SK-N-SH treated with all-trans-retinoic acid at 6 μM for 48 hours (cell line): ENCODE data around the gene IGF1R.

Source experiments
- ATAC-seq: fragments of 200-7000 bp; cut with Tn5 transposase; 3 replicates; pipeline ENCODE4 v1.9.1; 2020; ENCODE audit warnings: mild to moderate bottlenecking, moderate library complexity
- ARNTL ChIP-seq: fragments of 450-650 bp; formaldehyde crosslinking; IDR thresholded peaks from 2 replicates; pipeline ENCODE4 v1.5.0; 2020; ENCODE audit warnings: low read depth, mild to moderate bottlenecking, moderate library complexity, borderline replicate concordance
- BACH2 ChIP-seq: fragments of 250-450 bp; sonication (Bioruptor Pico); IDR thresholded peaks from 2 replicates; pipeline ENCODE4 v1.9.0; 2021; ENCODE audit warnings: mild to moderate bottlenecking, borderline replicate concordance
- CSDC2 ChIP-seq: fragments of 250-450 bp; sonication (Bioruptor Pico); IDR thresholded peaks from 2 replicates; pipeline ENCODE4 v1.5.0; 2020; ENCODE audit warnings: mild to moderate bottlenecking, moderate library complexity
- GLIS3 ChIP-seq: fragments of 250-450 bp; sonication (Bioruptor Pico); IDR thresholded peaks from 2 replicates; pipeline ENCODE4 v1.5.0; 2020; ENCODE audit warnings: mild to moderate bottlenecking, moderate library complexity
- OSR1 ChIP-seq: fragments of 250-450 bp; sonication (Bioruptor Pico); IDR thresholded peaks from 2 replicates; pipeline ENCODE4 v1.8.0; 2022; ENCODE audit warnings: moderate library complexity, mild to moderate bottlenecking, inconsistent platforms
- RARB ChIP-seq: fragments of 250-450 bp; sonication (Bioruptor Pico); IDR thresholded peaks from 2 replicates; pipeline ENCODE4 v1.8.0; 2021; ENCODE audit warnings: mild to moderate bottlenecking, moderate library complexity
- SNAI2 ChIP-seq: fragments of 250-450 bp; sonication (Bioruptor Pico); IDR thresholded peaks from 2 replicates; pipeline ENCODE4 v1.5.0; 2020; ENCODE audit warnings: mild to moderate bottlenecking, moderate library complexity
- TCF4 ChIP-seq: fragments of 250-450 bp; sonication (Bioruptor Pico); IDR thresholded peaks from 2 replicates; pipeline ENCODE4 v1.8.0; 2021; ENCODE audit warnings: mild to moderate bottlenecking, moderate library complexity, borderline replicate concordance
- TOX ChIP-seq: fragments of 250-450 bp; sonication (Bioruptor Pico); IDR thresholded peaks from 2 replicates; pipeline ENCODE4 v1.8.0; 2021; ENCODE audit warnings: mild to moderate bottlenecking, moderate library complexity, borderline replicate concordance
- ZC3H10 ChIP-seq: fragments of 250-450 bp; sonication (Bioruptor Pico); IDR thresholded peaks from 2 replicates; pipeline ENCODE4 v1.5.1; 2021; ENCODE audit warnings: mild to moderate bottlenecking, moderate library complexity
- ZFP3 ChIP-seq: fragments of 250-450 bp; sonication (Bioruptor Pico); IDR thresholded peaks from 2 replicates; pipeline ENCODE4 v1.5.0; 2020; ENCODE audit warnings: mild to moderate bottlenecking, moderate library complexity
- ZFP30 ChIP-seq: fragments of 450-650 bp; formaldehyde crosslinking; IDR thresholded peaks from 2 replicates; pipeline ENCODE4 v1.5.0; 2022; ENCODE audit warnings: mild to moderate bottlenecking, moderate library complexity
- ZNF565 ChIP-seq: fragments of 450-650 bp; formaldehyde crosslinking; conservative IDR thresholded peaks from 2 replicates; pipeline ENCODE4 v1.5.0; 2020; ENCODE audit warnings: low read depth, mild to moderate bottlenecking, moderate library complexity
- ZNF70 ChIP-seq: fragments of 450-650 bp; formaldehyde crosslinking; IDR thresholded peaks from 2 replicates; pipeline ENCODE4 v1.5.0; 2020; ENCODE audit warnings: mild to moderate bottlenecking, moderate library complexity
- TF ChIP-seq, protein P1 (sequence below): fragments of 250-450 bp; sonication (Bioruptor Pico); IDR thresholded peaks from 2 replicates; pipeline ENCODE4 v1.5.0; 2020; ENCODE audit warnings: mild to moderate bottlenecking, moderate library complexity
- TF ChIP-seq, protein P2 (sequence below): fragments of 250-450 bp; sonication (Bioruptor Pico); IDR thresholded peaks from 2 replicates; pipeline ENCODE4 v1.5.1; 2021; ENCODE audit warnings: mild to moderate bottlenecking, moderate library complexity
- TF ChIP-seq, protein P3 (sequence below): fragments of 250-450 bp; sonication (Bioruptor Pico); IDR thresholded peaks from 2 replicates; pipeline ENCODE4 v1.8.0; 2021; ENCODE audit warnings: low read depth, mild to moderate bottlenecking, moderate library complexity, borderline replicate concordance
- TF ChIP-seq, protein P4 (sequence below): fragments of 250-450 bp; sonication (Bioruptor Pico); IDR thresholded peaks from 2 replicates; pipeline ENCODE4 v1.5.1; 2020; ENCODE audit warnings: low read depth, mild to moderate bottlenecking, moderate library complexity

Gene IGF1R

DNA sequence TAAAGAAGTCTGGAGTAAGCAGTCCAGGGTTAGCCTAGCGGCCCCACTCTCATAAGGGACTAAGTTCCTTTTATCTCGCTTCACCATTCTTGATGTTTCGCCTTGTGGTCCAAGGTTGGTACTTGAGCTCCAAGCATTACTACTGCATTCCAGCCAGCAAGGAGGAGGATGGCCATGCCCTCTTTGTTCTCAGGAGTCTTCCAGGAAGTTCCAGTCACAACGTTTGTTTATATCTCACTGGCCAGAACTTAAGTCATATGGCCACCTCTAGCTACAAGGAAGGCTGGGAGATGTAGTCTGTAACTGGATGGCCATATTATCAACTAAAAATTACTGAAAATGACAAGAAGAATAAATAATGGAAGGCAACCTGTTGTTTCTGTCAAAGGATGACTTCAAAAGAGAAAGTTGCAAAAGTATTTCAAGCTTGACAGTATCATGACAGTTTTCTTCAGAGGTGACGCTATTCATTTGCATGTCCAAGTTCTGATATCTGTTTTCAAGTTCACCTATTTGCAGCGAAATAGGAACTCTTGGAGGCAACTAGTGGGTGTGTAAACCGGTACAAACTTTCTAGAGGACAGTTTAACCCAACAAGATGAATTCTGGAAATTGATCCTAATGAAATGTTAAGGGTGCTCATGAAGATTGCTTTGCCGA lies 240.6 kb downstream of the IGF1R start:
- ATAC-seq: peak; percentile 45
- TF ChIP-seq RARB (CRISPR knock-in tag) (no peak), ARNTL (no peak), OSR1 (CRISPR knock-in tag) (no peak), BACH2 (CRISPR knock-in tag) (no peak), CSDC2 (CRISPR knock-in tag) (no peak), ZFP3 (no peak), GLIS3 (CRISPR knock-in tag) (no peak), ZNF565 (CRISPR knock-in tag) (no peak), TOX (no peak)
- TF ChIP-seq, protein P1, sequence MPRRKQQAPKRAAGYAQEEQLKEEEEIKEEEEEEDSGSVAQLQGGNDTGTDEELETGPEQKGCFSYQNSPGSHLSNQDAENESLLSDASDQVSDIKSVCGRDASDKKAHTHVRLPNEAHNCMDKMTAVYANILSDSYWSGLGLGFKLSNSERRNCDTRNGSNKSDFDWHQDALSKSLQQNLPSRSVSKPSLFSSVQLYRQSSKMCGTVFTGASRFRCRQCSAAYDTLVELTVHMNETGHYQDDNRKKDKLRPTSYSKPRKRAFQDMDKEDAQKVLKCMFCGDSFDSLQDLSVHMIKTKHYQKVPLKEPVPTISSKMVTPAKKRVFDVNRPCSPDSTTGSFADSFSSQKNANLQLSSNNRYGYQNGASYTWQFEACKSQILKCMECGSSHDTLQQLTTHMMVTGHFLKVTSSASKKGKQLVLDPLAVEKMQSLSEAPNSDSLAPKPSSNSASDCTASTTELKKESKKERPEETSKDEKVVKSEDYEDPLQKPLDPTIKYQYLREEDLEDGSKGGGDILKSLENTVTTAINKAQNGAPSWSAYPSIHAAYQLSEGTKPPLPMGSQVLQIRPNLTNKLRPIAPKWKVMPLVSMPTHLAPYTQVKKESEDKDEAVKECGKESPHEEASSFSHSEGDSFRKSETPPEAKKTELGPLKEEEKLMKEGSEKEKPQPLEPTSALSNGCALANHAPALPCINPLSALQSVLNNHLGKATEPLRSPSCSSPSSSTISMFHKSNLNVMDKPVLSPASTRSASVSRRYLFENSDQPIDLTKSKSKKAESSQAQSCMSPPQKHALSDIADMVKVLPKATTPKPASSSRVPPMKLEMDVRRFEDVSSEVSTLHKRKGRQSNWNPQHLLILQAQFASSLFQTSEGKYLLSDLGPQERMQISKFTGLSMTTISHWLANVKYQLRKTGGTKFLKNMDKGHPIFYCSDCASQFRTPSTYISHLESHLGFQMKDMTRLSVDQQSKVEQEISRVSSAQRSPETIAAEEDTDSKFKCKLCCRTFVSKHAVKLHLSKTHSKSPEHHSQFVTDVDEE (CRISPR knock-in tag): no peak
- TF ChIP-seq, protein P2, sequence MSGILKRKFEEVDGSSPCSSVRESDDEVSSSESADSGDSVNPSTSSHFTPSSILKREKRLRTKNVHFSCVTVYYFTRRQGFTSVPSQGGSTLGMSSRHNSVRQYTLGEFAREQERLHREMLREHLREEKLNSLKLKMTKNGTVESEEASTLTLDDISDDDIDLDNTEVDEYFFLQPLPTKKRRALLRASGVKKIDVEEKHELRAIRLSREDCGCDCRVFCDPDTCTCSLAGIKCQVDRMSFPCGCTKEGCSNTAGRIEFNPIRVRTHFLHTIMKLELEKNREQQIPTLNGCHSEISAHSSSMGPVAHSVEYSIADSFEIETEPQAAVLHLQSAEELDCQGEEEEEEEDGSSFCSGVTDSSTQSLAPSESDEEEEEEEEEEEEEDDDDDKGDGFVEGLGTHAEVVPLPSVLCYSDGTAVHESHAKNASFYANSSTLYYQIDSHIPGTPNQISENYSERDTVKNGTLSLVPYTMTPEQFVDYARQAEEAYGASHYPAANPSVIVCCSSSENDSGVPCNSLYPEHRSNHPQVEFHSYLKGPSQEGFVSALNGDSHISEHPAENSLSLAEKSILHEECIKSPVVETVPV (CRISPR knock-in tag): no peak
- TF ChIP-seq, protein P3, sequence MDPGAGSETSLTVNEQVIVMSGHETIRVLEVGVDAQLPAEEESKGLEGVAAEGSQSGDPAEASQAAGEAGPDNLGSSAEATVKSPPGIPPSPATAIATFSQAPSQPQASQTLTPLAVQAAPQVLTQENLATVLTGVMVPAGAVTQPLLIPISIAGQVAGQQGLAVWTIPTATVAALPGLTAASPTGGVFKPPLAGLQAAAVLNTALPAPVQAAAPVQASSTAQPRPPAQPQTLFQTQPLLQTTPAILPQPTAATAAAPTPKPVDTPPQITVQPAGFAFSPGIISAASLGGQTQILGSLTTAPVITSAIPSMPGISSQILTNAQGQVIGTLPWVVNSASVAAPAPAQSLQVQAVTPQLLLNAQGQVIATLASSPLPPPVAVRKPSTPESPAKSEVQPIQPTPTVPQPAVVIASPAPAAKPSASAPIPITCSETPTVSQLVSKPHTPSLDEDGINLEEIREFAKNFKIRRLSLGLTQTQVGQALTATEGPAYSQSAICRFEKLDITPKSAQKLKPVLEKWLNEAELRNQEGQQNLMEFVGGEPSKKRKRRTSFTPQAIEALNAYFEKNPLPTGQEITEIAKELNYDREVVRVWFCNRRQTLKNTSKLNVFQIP (CRISPR knock-in tag): no peak
- TF ChIP-seq, protein P4, sequence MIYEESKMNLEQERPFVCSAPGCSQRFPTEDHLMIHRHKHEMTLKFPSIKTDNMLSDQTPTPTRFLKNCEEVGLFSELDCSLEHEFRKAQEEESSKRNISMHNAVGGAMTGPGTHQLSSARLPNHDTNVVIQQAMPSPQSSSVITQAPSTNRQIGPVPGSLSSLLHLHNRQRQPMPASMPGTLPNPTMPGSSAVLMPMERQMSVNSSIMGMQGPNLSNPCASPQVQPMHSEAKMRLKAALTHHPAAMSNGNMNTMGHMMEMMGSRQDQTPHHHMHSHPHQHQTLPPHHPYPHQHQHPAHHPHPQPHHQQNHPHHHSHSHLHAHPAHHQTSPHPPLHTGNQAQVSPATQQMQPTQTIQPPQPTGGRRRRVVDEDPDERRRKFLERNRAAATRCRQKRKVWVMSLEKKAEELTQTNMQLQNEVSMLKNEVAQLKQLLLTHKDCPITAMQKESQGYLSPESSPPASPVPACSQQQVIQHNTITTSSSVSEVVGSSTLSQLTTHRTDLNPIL (CRISPR knock-in tag): no peak

DNA sequence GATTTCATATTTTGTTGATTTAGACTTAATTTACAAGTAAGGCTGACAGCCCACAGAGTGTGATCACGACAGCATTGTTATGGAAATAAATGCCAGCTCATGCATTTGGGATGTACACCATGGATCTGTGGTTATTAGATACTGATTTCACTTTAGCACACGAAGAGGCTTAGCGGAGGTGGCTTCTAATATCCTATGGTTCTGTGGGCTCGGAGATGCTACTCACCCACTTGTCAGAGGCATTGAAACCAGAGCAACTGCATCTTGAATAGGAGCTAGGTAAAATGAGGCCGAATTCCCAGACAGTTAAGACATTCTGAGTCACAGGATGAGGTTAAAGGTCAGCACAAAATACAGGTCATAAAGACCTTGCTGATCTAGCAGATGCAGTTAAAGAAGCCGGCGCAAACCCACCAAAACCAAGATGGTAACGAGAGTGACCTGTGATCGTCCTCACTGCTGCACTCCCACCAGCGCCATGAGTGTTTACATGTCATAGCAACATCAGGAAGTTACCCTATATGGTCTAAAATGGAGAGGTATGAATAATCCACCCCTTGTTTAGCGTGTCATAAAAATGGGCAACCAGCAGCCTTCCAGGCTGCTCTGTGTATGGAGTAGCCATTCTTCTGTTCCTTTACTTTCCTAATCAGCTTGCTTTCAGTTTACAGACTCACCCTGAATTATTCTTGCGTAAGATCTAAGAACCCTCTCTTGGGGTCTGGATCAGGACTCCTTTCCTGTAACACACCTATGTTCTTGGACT lies 241.8 kb downstream of the IGF1R start:
- peak; percentile 82 for ATAC-seq
- no peak for TF ChIP-seq ZNF70 (CRISPR knock-in tag)
- TF ChIP-seq, protein P3 (CRISPR knock-in tag): no peak
- TF ChIP-seq, protein P2 (CRISPR knock-in tag): no peak
- TF ChIP-seq ZC3H10 (CRISPR knock-in tag): no peak
- no peak for TF ChIP-seq GLIS3 (CRISPR knock-in tag)
- TF ChIP-seq CSDC2 (CRISPR knock-in tag): no peak
- TF ChIP-seq ZFP30 (CRISPR knock-in tag): no peak
- no peak for TF ChIP-seq ZFP3
- no peak for TF ChIP-seq TCF4

DNA sequence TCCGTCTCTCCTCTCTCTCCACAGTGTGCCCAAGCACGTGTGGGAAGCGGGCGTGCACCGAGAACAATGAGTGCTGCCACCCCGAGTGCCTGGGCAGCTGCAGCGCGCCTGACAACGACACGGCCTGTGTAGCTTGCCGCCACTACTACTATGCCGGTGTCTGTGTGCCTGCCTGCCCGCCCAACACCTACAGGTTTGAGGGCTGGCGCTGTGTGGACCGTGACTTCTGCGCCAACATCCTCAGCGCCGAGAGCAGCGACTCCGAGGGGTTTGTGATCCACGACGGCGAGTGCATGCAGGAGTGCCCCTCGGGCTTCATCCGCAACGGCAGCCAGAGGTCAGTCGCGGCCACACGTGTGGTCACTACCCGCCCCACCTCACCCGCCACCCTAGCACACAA lies 243.0 kb downstream of the IGF1R start:
- ATAC-seq: no peak
- no peak for TF ChIP-seq SNAI2 (CRISPR knock-in tag)
- TF ChIP-seq ARNTL: no peak
- TF ChIP-seq TCF4: no peak
- TF ChIP-seq, all 23 proteins: peak for 0
